A673 (cell line): ENCODE data around the gene HECW1. TPM values are rescaled to one million over a fixed set of nuclear protein-coding genes. Genes with fewer than 3 reads are reported as not detected.

Experiments used
- BruUV-seq: library from RNA; stranded (reverse); fragments of 400-500 nt; replicated peaks from 2 replicates; lab custom pipeline; 2021; lab: Mats Ljungman, UMichigan
- CTCF ChIA-PET: fragments of 300-600 bp; sonication (Branson Sonifier 250); formaldehyde crosslinking; loops from one replicate; lab custom pipeline; 2022; ENCODE audit warnings: antibody characterized with exemption; lab: Charles Lee
- POLR2A ChIA-PET: fragments of 300-600 bp; sonication (Branson Sonifier 250); formaldehyde crosslinking; loops from one replicate; lab custom pipeline; 2022; ENCODE audit warnings: antibody characterized with exemption; ENCODE audit not compliant: low non-redundant PET; lab: Charles Lee
- DNase-seq: peaks from one replicate; pipeline ENCODE4 v3.0.0-alpha.2; 2015; ENCODE audit warnings: low spot score
- H3K27ac ChIP-seq: fragments of 200-600 bp; sonication (generic); 2 replicates; pipeline ENCODE4 v1.5.1; 2016; ENCODE audit warnings: mixed run types, low read depth, mild to moderate bottlenecking, mixed read lengths, antibody characterized with exemption, low read length; ENCODE audit not compliant: poor library complexity, severe bottlenecking
- H3K27me3 ChIP-seq: fragments of 200-600 bp; sonication (generic); replicated peaks from 2 replicates; pipeline ENCODE4 v1.6.1; 2017; ENCODE audit warnings: mixed run types, low read depth, mild to moderate bottlenecking, mixed read lengths, antibody characterized with exemption, low read length; ENCODE audit not compliant: insufficient read depth, poor library complexity
- H3K36me3 ChIP-seq: fragments of 200-600 bp; sonication (generic); 2 replicates; pipeline ENCODE4 v1.6.1; 2016; ENCODE audit warnings: mixed run types, mild to moderate bottlenecking, mixed read lengths, antibody characterized with exemption, low read length; ENCODE audit not compliant: insufficient read depth, poor library complexity, severe bottlenecking
- H3K4me1 ChIP-seq: fragments of 200-600 bp; sonication (generic); 2 replicates; pipeline ENCODE4 v1.6.1; 2017; ENCODE audit warnings: mixed run types, mild to moderate bottlenecking, mixed read lengths, antibody characterized with exemption, low read length; ENCODE audit not compliant: insufficient read depth, poor library complexity, severe bottlenecking
- H3K4me3 ChIP-seq: fragments of 200-600 bp; sonication (generic); 2 replicates; pipeline ENCODE4 v1.5.1; 2016; ENCODE audit warnings: low read depth, mixed run types, mild to moderate bottlenecking, mixed read lengths, low read length; ENCODE audit not compliant: poor library complexity, severe bottlenecking
- H3K9me3 ChIP-seq: fragments of 200-600 bp; sonication (generic); 2 replicates; pipeline ENCODE4 v1.6.1; 2016; ENCODE audit warnings: mixed run types, low read depth, mild to moderate bottlenecking, mixed read lengths, antibody characterized with exemption, low read length; ENCODE audit not compliant: poor library complexity, severe bottlenecking
- CTCF ChIP-seq: fragments of 300-800, 200-600 bp; sonication (generic); conservative IDR thresholded peaks from 2 replicates; pipeline ENCODE4 v1.5.1; 2017; ENCODE audit warnings: low read depth, mild to moderate bottlenecking, antibody characterized with exemption, low read length, moderate library complexity, mixed read lengths
- EZH2 ChIP-seq: fragments of 200-600 bp; sonication (generic); IDR thresholded peaks from 2 replicates; pipeline ENCODE4 v1.6.1; 2017; ENCODE audit warnings: borderline replicate concordance, low read depth, mild to moderate bottlenecking, mixed read lengths, antibody characterized with exemption, low read length; ENCODE audit not compliant: poor library complexity, severe bottlenecking
- intact Hi-C: fragments of 100-400 bp; cut with micrococcal nuclease; formaldehyde crosslinking; loops from one replicate; pipeline ENCODE4 v1.10.0; 2022; ENCODE audit not compliant: unreplicated experiment
- total RNA-seq: library from RNA; stranded (reverse); gene quantifications from 2 replicates; pipeline ENCODE4 v1.2.3, GENCODE V29; 2021

HECW1 gene
- total RNA-seq, 1 experiment from 2014 or later, result 0.39 TPM

- Histone ChIP-seq H3K4me3 (no peak overlapping the region), H3K4me1 (no peaks in the 10 kb centered on the region), H3K27me3 (no peaks in the 10 kb centered on the region), H3K9me3 (no peaks in the 10 kb centered on the region), H3K36me3 (no peaks in the 10 kb centered on the region), H3K27ac (no peak overlapping the region)
- no peak for DNase-seq
- POLR2A ChIA-PET, result no interaction called here
- CTCF ChIA-PET, result no interaction called here
- intact Hi-C loops, result no loop called here
- BruUV-seq, result no TSS peak
- TF ChIP-seq EZH2 (no peak), CTCF (no peak)
These were observed 199.2 kb downstream of the HECW1 start for GRCh38 chr7:43311694-43312093.

GRCh38 chr7:43313628-43314378 lies 201.4 kb downstream of the HECW1 start:
- POLR2A ChIA-PET, result no interaction called here
- BruUV-seq, result no TSS peak
- intact Hi-C loops, result no loop called here
- H3K27me3 ChIP-seq, result no peaks in the 10 kb centered on the region
- no peak for TF ChIP-seq CTCF
- TF ChIP-seq EZH2, result no peak
- H3K9me3 ChIP-seq, result no peaks in the 10 kb centered on the region
- no peak for DNase-seq
- H3K4me3 ChIP-seq, result no peak overlapping the region
- CTCF ChIA-PET, result no interaction called here
- H3K36me3 ChIP-seq, result no peaks in the 10 kb centered on the region
- H3K27ac ChIP-seq, result no peak overlapping the region
- no peaks in the 10 kb centered on the region for H3K4me1 ChIP-seq

- no peaks in the 10 kb centered on the region for H3K36me3 ChIP-seq
- DNase-seq, result no peak
- no peaks in the 10 kb centered on the region for H3K9me3 ChIP-seq
- CTCF ChIA-PET, result no interaction called here
- TF ChIP-seq EZH2, result no peak
- no peak for TF ChIP-seq CTCF
- H3K4me3 ChIP-seq, result no peak overlapping the region
- H3K27ac ChIP-seq, result no peak overlapping the region
- BruUV-seq, result no TSS peak
- no peaks in the 10 kb centered on the region for H3K4me1 ChIP-seq
- intact Hi-C loops, result no loop called here
- POLR2A ChIA-PET, result no interaction called here
- H3K27me3 ChIP-seq, result no peaks in the 10 kb centered on the region
These were observed 202.1 kb downstream of the HECW1 start for GRCh38 chr7:43314379-43315158.
